Measurements from ENCODE around the gene FNDC3B. TPM values are rescaled to one million over a fixed set of nuclear protein-coding genes. Genes with fewer than 3 reads are reported as not detected.

Gene FNDC3B
- total and polyA plus RNA-seq, 4 donors, result 13.3 to 175 (median 100) TPM

- no peak overlapping the region for H3K4me3 ChIP-seq
- H3K9ac ChIP-seq (ENCODE audit: insufficient read depth in 1 of 2, low read length in 2 of 2), result no peak overlapping the region
- no peaks in the 10 kb centered on the region for H3K27me3 ChIP-seq (ENCODE audit: control insufficient read depth in 3 of 3, insufficient read depth in 3 of 3, low read length in 2 of 3)
- H3K4me1 ChIP-seq (ENCODE audit: control insufficient read depth in 5 of 5, insufficient read depth in 5 of 5, low read length in 5 of 5), result no peaks in the 10 kb centered on the region
- 75 to 79% methylated on average over 1 of the region's 1 CpG for WGBS, 2 donors
- no peak for TF ChIP-seq CTCF (IDR thresholded peaks at IDR 0.05; ENCODE audit: control extremely low read depth, extremely low read depth)
- ATAC-seq (ENCODE audit: insufficient read depth, low FRiP score), result no peak
- no peak for DNase-seq
- no peak overlapping the region for H3K27ac ChIP-seq (ENCODE audit: low read depth in 1 of 2, low read length in 1 of 2)
- H3K36me3 ChIP-seq (ENCODE audit: control insufficient read depth in 4 of 4, insufficient read depth in 4 of 4, low read length in 4 of 4), result no peaks in the 10 kb centered on the region
- no peaks in the 10 kb centered on the region for H3K9me3 ChIP-seq (ENCODE audit: control insufficient read depth in 4 of 4, insufficient read depth in 3 of 4, low read length in 3 of 4)
These were observed 18.2 kb upstream of the FNDC3B start for GRCh38 chr3:172021164-172021563.

- Histone ChIP-seq H3K9me3 (ENCODE audit: control insufficient read depth in 4 of 4, insufficient read depth in 3 of 4, low read length in 3 of 4) (no peaks in the 10 kb centered on the region), H3K36me3 (ENCODE audit: control insufficient read depth in 4 of 4, insufficient read depth in 4 of 4, low read length in 4 of 4) (no peaks in the 10 kb centered on the region), H3K4me3 (no peak overlapping the region), H3K4me1 (ENCODE audit: control insufficient read depth in 5 of 5, insufficient read depth in 5 of 5, low read length in 5 of 5) (no peaks in the 10 kb centered on the region), H3K9ac (ENCODE audit: insufficient read depth in 1 of 2, low read length in 2 of 2) (no peak overlapping the region), H3K27ac (ENCODE audit: low read depth in 1 of 2, low read length in 1 of 2) (no peak overlapping the region), H3K27me3 (ENCODE audit: control insufficient read depth in 3 of 3, insufficient read depth in 3 of 3, low read length in 2 of 3) (no peaks in the 10 kb centered on the region)
- ATAC-seq (ENCODE audit: insufficient read depth, low FRiP score), result no peak
- TF ChIP-seq CTCF (IDR thresholded peaks at IDR 0.05; ENCODE audit: control extremely low read depth, extremely low read depth), result no peak
- WGBS, 2 donors, result 95 to 96% methylated on average over 4 of the region's 4 CpGs
- no peak for DNase-seq
These were observed 17.5 kb upstream of the FNDC3B start for GRCh38 chr3:172021859-172022258.

GRCh38 chr3:172023915-172024314 lies 15.5 kb upstream of the FNDC3B start:
- Histone ChIP-seq H3K4me3 (no peak overlapping the region), H3K36me3 (ENCODE audit: control insufficient read depth in 4 of 4, insufficient read depth in 4 of 4, low read length in 4 of 4) (no peaks in the 10 kb centered on the region), H3K9me3 (ENCODE audit: control insufficient read depth in 4 of 4, insufficient read depth in 3 of 4, low read length in 3 of 4) (no peaks in the 10 kb centered on the region), H3K27ac (ENCODE audit: low read depth in 1 of 2, low read length in 1 of 2) (no peak overlapping the region), H3K27me3 (ENCODE audit: control insufficient read depth in 3 of 3, insufficient read depth in 3 of 3, low read length in 2 of 3) (no peaks in the 10 kb centered on the region), H3K9ac (ENCODE audit: insufficient read depth in 1 of 2, low read length in 2 of 2) (no peak overlapping the region), H3K4me1 (ENCODE audit: control insufficient read depth in 5 of 5, insufficient read depth in 5 of 5, low read length in 5 of 5) (no peaks in the 10 kb centered on the region)
- no peak for DNase-seq
- TF ChIP-seq CTCF (IDR thresholded peaks at IDR 0.05; ENCODE audit: control extremely low read depth, extremely low read depth), result no peak
- ATAC-seq (ENCODE audit: insufficient read depth, low FRiP score), result no peak
- WGBS, 2 donors, result 90 to 92% methylated on average over 2 of the region's 2 CpGs

GRCh38 chr3:172024679-172025078 lies 14.7 kb upstream of the FNDC3B start:
- H3K4me1 ChIP-seq (ENCODE audit: control insufficient read depth in 5 of 5, insufficient read depth in 5 of 5, low read length in 5 of 5), result peaks cover 0 to 1% (median 0%) of the 10 kb centered on the region in 5 donors
- DNase-seq (no peak), ATAC-seq (ENCODE audit: insufficient read depth, low FRiP score) (no peak)
- no peaks in the 10 kb centered on the region for H3K27me3 ChIP-seq (ENCODE audit: control insufficient read depth in 3 of 3, insufficient read depth in 3 of 3, low read length in 2 of 3)
- 98 to 99% methylated on average over 3 of the region's 3 CpGs for WGBS, 2 donors
- no peaks in the 10 kb centered on the region for H3K36me3 ChIP-seq (ENCODE audit: control insufficient read depth in 4 of 4, insufficient read depth in 4 of 4, low read length in 4 of 4)
- H3K9ac ChIP-seq (ENCODE audit: insufficient read depth in 1 of 2, low read length in 2 of 2), result no peak overlapping the region
- H3K4me3 ChIP-seq, result no peak overlapping the region
- H3K9me3 ChIP-seq (ENCODE audit: control insufficient read depth in 4 of 4, insufficient read depth in 3 of 4, low read length in 3 of 4), result no peaks in the 10 kb centered on the region
- TF ChIP-seq CTCF (IDR thresholded peaks at IDR 0.05; ENCODE audit: control extremely low read depth, extremely low read depth), result no peak
- no peak overlapping the region for H3K27ac ChIP-seq (ENCODE audit: low read depth in 1 of 2, low read length in 1 of 2)

Measured in lung (tissue), 12 donors.